ENCODE data around the gene SLC9B1.

GRCh38 chr4:102862747-102863146 lies 156.8 kb downstream of the SLC9B1 start:
- TF ChIP-seq, protein P1, sequence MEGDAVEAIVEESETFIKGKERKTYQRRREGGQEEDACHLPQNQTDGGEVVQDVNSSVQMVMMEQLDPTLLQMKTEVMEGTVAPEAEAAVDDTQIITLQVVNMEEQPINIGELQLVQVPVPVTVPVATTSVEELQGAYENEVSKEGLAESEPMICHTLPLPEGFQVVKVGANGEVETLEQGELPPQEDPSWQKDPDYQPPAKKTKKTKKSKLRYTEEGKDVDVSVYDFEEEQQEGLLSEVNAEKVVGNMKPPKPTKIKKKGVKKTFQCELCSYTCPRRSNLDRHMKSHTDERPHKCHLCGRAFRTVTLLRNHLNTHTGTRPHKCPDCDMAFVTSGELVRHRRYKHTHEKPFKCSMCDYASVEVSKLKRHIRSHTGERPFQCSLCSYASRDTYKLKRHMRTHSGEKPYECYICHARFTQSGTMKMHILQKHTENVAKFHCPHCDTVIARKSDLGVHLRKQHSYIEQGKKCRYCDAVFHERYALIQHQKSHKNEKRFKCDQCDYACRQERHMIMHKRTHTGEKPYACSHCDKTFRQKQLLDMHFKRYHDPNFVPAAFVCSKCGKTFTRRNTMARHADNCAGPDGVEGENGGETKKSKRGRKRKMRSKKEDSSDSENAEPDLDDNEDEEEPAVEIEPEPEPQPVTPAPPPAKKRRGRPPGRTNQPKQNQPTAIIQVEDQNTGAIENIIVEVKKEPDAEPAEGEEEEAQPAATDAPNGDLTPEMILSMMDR (IDR thresholded peaks at IDR 0.05) = no peak
- no peak for TF ChIP-seq POLR2A (IDR thresholded peaks at IDR 0.05)

All from body of pancreas (tissue), 4 donors.